ENCODE data around the gene FAM151A.

FAM151A gene

DNA sequence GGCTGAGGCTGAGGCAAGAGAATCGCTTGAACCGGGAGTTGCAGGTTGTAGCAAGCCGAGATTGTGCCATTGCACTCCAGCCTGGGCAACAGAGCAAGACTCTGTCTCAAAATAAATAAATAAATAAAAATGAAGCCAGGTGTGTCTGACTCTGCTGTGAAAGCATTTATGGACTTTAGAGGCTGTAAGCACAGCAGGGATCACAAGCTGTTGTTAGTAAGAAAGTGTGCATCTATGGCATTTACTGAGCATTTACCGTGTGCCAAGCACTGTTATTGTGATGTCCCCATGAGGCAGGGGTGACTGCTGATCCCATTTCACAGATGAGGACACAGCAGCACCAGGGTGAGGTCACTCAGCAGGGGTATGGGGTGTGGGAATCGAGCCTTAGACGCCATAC, 20.1 kb downstream of the FAM151A start:
- DNase-seq, result no peak

- DNase-seq, result no peak
These were observed 20.8 kb downstream of the FAM151A start for GRCh38 chr1:54602554-54602953.

- no peak for DNase-seq
These were observed 21.6 kb downstream of the FAM151A start for GRCh38 chr1:54601730-54602129.

- DNase-seq, result no peak
These were observed 22.2 kb downstream of the FAM151A start for GRCh38 chr1:54600947-54601721.

- DNase-seq, result no peak
These were observed 24.0 kb downstream of the FAM151A start for GRCh38 chr1:54599211-54599823.

DNA sequence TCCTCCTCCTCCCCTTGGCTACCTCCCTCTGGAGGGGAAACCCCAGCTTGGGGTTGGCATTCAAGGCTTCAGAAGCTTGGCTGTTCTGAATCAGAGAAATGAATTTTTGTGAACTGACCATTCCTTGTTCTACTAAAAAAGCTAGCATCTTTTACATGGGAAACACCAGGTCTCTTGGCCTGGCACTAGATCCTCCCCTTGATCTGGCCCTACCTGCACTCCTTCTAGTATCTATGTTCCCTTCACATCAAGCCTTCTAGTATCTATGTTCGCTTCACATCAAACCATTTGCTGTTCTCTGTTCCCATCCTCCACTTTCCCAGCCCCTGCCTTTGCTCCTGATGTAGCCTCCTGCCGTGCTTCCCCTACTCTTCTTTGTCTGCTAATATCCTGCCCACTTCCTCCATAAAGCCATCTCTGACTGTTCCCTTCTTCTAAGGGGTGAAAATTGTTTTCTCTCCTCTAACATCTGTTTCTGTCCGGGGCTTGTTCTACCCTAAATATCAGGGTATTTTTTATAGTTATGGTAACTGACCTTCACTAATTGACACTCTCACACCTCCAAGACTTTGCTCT, 25.8 kb downstream of the FAM151A start:
- no peak for DNase-seq

DNA sequence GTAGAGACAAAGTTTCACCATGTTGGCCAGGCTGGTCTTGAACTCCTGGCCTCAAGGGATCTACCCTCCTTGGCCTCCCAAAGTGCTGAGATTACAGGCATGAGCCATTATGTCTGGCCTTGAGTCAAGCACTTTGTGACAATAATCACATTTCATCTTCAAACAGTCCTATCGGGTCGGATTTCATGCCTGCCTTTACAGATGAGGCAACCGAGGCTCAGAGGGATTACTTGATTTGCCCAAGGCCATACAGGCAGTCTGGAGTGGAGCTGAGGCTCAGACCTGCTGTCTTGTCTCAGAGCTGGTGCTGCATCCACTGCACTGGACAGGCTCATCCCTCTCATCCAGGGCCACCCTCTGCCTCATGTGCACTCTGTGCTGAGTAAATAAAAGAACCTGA, 26.6 kb downstream of the FAM151A start:
- DNase-seq, result no peak

- no peak for DNase-seq
These were observed 27.3 kb downstream of the FAM151A start for GRCh38 chr1:54595956-54596498.

- DNase-seq, result no peak
These were observed 28.9 kb downstream of the FAM151A start for GRCh38 chr1:54594463-54594862.

DNA sequence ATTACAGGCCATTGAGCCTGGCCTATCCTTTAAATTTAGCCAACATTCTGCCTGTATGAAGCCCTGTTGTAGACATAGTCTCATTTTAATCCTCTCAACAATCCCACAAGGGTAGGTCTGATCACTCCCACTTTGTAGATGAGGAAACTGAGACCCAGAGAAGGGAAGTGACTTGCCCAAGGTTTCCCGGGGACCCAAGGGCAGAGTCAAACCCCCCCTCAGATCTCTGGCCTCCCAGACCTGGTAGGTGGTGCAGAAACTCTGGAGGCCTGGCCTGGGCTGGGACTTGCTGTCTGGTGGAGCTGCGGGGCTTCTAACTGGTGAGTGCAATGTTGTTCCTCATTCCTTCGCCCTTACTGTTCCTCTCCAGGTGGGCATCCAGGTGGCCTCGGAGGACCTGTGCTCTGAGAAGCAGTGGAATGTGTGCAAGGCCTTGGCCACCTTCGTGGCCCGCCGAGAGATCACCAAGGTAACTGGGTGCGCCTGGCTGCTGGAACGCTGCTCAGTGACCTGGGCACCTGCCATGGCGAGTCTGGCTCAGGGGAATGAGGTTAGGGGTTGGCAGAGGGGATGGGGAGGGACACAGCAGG, 29.7 kb downstream of the FAM151A start:
- no peak for DNase-seq

- no peak for DNase-seq
These were observed 32.1 kb downstream of the FAM151A start for GRCh38 chr1:54591127-54591756.

GRCh38 chr1:54588377-54588776, 34.9 kb downstream of the FAM151A start:
- no peak for DNase-seq

DNA sequence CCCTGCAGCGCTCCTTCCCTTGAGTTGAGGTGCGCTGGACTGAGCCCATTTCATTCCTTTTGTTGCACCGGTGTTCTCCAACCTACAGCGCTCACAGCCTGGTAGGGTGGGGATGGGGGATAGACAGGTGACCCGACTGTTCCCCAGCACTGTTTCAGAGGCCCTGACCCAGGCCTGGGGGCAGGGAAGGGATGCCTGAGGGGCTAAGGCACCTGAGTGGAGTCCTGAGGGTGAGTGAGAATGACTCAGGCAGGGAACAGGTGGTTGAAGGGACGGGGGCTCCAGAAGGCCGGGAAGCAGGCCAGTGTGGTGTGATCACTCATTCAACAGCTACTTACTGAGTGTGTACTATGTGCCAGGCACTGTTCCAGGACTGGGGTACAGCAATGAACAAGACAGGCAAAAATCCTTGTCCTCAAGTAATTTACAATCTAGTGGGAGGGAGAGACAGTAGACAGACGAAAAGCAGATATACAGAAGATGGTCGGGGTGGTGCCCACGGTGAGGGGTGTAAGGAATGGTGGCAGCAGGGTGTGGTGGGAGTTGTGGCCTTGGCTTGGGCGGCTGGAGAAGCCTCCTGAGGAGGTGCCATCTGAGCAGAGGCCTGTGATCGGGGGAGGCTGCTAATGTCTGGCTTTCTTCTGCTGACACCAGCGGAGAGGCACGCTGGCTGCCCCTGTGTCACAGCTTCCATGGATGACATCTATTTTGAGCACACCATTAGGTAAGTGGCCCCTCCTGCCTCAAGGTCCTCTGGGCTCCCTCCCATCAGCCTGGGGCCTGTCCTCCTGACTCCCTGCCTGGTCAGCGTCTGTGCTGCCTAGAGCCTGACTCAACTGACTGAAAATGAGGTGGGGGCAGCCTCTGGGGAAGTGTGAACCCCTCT, 37.9 kb downstream of the FAM151A start:
- no peak for DNase-seq

DNA sequence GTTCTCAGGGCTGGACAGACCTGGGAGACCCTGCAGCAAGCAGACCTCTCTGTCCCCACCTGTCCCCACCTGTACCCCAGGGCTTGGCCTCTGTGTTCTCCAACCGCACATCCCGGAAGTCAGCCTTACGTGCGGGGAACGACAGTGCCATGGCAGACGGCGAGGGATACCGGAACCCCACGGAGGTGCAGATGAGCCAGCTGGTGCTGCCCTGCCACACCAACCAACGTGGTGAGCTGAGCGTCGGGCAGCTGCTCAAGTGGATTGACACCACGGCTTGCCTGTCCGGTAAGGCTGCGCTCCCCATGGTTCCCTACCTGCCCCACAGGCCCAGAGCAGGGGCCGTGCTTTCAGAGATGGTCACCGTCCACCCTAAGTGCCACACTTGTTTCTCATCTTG, 38.8 kb downstream of the FAM151A start:
- no peak for DNase-seq

DNA sequence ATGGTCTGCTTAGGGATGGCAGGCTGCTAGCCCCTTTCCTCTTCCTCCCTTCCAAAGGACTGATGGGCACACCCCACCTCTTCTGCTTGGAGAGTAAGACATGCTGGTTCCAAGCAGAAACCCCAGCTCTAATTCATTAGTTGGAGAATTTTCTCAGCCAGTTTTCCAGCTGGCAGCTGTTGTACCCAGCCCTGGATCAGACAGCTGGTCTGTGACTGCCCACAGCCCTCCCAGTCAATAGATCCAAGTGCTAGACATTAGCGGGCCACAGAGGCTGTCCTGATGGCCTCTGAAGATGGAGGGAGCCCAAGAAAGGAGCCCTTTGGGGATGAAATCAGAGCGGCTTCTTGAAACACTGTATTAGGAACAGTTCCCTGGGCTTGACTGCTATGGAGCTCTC, 39.5 kb downstream of the FAM151A start:
- DNase-seq, result no peak

- DNase-seq, result no peak
These were observed 40.0 kb downstream of the FAM151A start for GRCh38 chr1:54583307-54583686.

- DNase-seq, result peak; percentile 41
These were observed 40.6 kb downstream of the FAM151A start for GRCh38 chr1:54582566-54583306.

DNA sequence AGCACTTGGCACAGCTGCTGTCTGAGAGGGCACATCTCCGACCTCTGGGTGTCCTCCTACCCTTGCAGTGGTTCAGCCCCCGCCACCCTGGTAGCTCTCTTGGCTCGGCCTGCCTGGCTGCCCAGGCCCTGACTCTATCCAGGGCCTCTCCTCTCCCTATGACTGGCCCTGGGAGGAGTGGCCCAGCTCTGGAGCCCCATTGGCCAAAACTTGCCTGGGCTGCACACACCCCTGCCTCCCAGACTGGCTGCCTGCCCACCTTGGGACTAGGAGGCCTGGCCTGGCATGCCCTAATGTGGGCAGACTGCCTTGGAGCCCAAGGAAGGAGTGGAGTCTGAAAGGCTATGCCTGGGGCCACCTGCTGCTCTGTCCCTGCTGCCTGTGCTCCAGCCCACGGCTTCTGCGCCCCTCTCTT, 41.7 kb downstream of the FAM151A start:
- DNase-seq, result peak; percentile 43

- no peak for DNase-seq
These were observed 42.3 kb downstream of the FAM151A start for GRCh38 chr1:54580856-54581550.

GRCh38 chr1:54579337-54579781, 44.0 kb downstream of the FAM151A start:
- DNase-seq, result no peak

GRCh38 chr1:54577612-54578011, 45.7 kb downstream of the FAM151A start:
- no peak for DNase-seq
